Measurements from ENCODE around the gene ZNF117.
"Not testable (repeated sequence)": the region's sequence is repeated elsewhere in the genome, so short reads cannot be mapped to it uniquely, and the experiment has no call there.

DNA sequence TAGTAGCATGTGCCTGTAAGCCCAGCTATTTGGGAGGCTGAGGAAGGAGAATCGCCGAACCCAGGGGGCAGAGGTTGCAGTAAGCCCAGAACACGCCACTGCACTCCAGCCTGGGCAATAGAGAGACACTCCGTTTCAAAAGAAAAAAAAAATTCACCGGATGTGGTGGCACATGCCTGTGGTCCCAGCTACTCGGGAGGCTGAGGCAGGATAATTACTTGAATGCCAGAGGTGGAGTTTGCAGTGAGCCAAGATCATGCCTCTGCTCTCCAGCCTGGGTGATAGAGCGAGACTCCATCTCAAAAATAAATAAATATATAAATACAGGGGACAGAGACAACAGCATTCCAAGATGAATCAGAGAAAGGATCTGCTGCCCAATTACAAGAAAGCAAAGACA is 19.0 kb upstream of the ZNF117 start:
- not testable (repeated sequence) for TF ChIP-seq EZH2phosphoT487 (IDR thresholded peaks at IDR 0.05; ENCODE audit: insufficient read depth, low read depth); EZH2 (IDR thresholded peaks at IDR 0.05; ENCODE audit: insufficient read depth, poor library complexity, severe bottlenecking)

All from GM23248 (cell line).